Suppressor macrophage treated with lipopolysaccharide for 1 hour (primary cell): ENCODE data around the gene NCOA3.

Experiments used
- DNase-seq, 3 donors: peaks; one replicate each; pipeline ENCODE4 v3.0.0-alpha.2; 2020 to 2022

Gene NCOA3

GRCh38 chr20:47600967-47601547 is 99.4 kb downstream of the NCOA3 start:
- no peak for DNase-seq

DNA sequence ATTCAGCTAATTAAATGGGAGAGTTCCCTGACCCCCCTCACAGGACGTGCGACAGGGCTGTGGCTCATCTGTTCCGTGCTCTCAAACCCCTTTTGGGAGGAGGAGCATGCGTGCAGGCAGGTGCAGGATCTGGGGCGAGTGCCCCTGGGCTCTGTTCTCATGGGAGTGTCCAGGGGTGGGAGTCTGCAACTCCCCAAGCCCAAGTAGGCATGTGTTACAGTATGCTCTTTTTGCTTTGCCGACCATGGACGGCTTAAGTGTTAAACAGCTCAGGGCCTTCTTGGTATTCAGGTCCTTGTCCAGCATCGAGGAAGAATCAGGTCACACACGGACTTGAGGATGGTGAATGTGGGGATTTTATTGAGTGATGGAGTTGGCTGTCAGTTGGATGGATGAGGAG is 101.6 kb downstream of the NCOA3 start:
- DNase-seq: no peak

- no peak for DNase-seq
Measured at GRCh38 chr20:47605673-47606413, 104.2 kb downstream of the NCOA3 start.

- no peak for DNase-seq
Measured at GRCh38 chr20:47606414-47606982, 104.8 kb downstream of the NCOA3 start.

DNA sequence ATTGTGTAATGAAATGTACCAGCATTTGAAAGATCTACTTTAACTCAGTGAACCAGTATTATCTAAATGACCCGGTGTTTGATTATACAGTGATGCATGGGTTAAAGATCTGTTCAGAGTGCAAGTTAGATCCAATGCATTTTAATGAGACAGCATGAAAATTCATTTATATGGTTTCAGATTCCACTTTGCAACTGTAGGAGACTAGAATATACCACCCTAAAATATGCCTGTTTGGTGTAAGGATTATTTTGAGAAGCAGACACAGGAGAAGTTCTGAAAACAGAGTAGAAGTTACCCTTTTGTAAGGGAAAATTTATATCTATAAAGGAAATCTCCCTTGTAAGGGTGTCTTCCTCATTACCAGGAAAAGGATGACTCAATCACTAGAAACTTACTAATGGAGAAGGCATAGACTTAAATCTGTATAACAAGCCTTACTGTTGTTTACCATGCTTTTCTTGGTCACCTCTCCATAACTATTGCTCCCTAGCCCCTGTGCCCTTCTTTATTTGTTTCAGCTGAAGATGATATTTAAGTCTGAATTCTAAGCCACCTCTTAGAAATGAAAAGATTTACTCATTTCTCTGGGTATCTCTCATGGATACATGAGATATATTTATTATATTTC is 105.4 kb downstream of the NCOA3 start:
- peak; percentile 58 to 90 (median 82) for DNase-seq

DNA sequence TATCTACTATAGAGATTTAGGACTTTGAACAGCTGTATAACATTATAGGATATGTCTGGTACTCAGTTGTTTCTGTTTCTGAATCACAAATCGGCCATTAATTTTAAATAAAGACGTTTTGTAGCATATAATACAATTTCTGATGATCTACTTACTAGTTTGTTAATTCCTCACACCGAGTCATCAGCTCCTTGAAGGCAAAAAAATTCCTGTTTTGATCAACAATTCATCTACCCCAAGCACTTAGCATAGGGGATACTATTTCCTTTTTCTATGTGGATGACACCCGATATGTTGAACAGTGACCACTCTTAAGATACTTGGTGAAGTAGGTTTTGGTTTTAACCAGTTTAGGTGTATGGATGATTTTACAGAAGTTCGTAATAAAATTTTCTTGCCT is 107.3 kb downstream of the NCOA3 start:
- peak; percentile 29 to 79 (median 63) for DNase-seq

GRCh38 chr20:47610247-47610944 is 108.7 kb downstream of the NCOA3 start:
- peak; percentile 77 to 89 (median 82) for DNase-seq

DNA sequence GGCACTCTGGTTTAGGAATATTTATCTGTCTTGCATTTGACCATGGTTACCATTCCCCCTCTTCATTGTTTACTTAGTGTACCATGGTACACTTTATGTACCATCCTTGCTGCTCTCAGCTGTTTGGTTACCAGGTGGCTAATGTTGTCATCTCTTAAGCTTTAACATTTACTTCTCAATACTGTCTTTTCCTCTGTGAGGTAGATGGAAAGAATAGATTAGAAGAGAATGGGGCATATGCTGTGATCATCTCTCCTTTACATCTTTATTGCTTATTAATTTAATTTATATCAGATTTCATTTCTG is 109.2 kb downstream of the NCOA3 start:
- DNase-seq: no peak

- DNase-seq: no peak
Measured at GRCh38 chr20:47611785-47612184, 110.1 kb downstream of the NCOA3 start.

DNA sequence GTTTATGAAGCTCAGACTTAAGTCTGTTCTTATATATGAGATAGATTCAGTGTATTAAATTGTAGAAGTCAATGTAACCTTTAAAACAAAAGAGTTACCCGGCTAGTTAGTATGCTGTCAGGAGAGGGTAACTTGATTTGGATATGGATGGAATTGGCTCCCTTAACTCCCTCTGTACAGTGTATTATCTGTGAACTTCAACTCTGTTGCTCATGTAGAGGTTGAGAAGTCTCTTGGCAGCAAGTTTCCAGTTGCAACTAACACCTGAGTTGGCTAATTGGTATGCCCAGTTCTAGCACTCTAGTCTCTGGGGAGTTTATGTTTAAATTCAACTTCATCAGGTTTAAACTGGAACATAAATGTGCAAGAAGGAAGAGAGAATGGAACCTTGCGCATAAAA is 111.0 kb downstream of the NCOA3 start:
- DNase-seq: no peak

DNA sequence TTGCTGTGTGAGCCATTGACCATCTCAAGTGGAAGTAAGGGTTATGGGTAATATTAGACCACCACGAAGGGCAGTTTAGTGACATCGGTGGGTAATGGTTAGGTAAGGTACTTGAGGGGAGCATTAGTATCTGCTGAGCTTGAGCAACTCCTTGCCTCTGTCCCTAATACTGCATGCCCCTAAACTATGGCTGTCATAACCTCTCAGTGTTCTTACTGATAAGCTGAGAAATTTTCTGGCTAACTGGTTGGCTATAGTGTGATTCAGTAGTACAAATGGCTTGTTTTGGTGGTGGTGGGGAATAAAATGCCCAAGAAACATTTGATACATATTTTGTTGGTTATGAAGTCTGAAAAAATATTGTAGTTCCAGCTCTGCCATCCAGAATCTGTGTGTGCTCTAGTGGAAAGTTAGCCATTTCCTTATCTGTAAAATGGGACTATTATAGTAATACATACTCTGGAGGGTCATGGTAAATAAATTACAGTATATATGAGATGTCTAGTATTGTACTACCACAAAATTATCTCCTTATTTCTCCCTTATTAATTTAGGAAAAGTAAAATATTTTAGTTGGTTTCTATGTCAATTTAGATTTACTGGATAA is 113.1 kb downstream of the NCOA3 start:
- DNase-seq: no peak

GRCh38 chr20:47618479-47618878 is 116.8 kb downstream of the NCOA3 start:
- no peak for DNase-seq

GRCh38 chr20:47620808-47621805 is 119.4 kb downstream of the NCOA3 start:
- peak; percentile 61 to 81 (median 77) for DNase-seq

GRCh38 chr20:47622118-47622665 is 120.5 kb downstream of the NCOA3 start:
- no peak for DNase-seq

- no peak for DNase-seq
Measured at GRCh38 chr20:47623206-47623605, 121.5 kb downstream of the NCOA3 start.

DNA sequence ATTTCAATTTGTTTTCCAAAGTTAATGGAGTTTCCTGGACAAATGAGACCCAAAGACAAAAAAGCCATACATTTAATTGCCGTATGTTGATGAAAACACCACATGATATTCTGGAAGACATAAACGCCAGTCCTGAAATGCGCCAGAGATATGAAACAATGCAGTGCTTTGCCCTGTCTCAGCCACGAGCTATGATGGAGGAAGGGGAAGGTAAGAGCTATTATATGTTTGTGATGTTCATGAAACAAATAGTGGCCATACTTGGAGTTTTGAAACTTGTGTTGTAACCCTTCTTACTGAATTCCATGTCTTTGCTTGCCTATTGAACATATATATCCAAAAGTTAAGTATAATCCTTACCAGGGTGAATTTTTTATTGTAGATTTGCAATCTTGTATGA is 125.9 kb downstream of the NCOA3 start:
- no peak for DNase-seq

GRCh38 chr20:47629907-47630306 is 128.2 kb downstream of the NCOA3 start:
- DNase-seq: no peak

DNA sequence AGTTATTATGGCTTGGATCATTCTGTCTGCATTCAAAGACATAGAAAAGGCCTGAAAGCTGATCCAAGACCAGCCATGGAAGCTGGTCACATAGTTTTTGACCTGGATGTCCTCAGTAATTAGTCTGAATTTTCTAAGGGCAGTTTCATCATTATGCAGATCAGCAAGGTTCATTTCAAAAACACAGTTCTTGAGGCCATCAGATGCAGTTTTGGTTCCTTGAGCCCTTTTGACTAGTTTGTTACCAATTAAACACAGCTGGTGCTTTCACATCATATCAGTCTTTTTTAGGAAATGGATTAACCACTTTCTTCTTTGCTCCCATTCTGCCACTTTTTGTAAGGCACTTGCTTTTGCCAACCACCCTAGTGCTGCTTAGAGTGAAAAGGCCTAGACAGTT is 129.4 kb downstream of the NCOA3 start:
- DNase-seq: no peak

DNA sequence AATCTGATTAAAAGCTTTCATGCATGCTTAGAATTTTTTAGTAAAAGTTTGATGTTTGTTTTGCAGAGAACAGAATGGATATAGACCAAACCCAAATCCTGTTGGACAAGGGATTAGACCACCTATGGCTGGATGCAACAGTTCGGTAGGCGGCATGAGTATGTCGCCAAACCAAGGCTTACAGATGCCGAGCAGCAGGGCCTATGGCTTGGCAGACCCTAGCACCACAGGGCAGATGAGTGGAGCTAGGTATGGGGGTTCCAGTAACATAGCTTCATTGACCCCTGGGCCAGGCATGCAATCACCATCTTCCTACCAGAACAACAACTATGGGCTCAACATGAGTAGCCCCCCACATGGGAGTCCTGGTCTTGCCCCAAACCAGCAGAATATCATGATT is 133.6 kb downstream of the NCOA3 start:
- DNase-seq: no peak

- DNase-seq: no peak
Measured at GRCh38 chr20:47638851-47639250, 137.2 kb downstream of the NCOA3 start.

DNA sequence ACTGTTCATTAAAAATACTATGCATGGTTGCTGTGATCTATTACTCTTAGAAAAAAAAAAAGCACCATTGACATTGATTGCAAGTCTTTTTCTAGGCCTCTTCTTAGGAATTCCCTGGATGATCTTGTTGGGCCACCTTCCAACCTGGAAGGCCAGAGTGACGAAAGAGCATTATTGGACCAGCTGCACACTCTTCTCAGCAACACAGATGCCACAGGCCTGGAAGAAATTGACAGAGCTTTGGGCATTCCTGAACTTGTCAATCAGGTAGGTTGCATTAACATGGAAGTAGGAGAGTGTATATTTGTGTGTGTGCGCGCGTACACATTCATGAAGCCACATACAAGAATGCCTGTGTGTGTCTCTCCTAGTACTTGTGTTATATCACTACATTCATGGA is 140.4 kb downstream of the NCOA3 start:
- no peak for DNase-seq
